ENCODE data around the gene HBD. TPM values are rescaled to one million over a fixed set of nuclear protein-coding genes. Genes with fewer than 3 reads are reported as not detected.
"Not testable (repeated sequence)": the region's sequence is repeated elsewhere in the genome, so short reads cannot be mapped to it uniquely, and the experiment has no call there.

HBD gene
- total RNA-seq, 1 experiment from 2014 or later = not detected

GRCh38 chr11:5254646-5255413 lies 20.5 kb upstream of the HBD start, which contains the start of gene HBG2:
Gene HBG2 (minus strand): TSS chr11:5254781. CDS start chr11:5254728, 53 bp downstream.
- in situ Hi-C loops (cut with HindIII; ENCODE audit: low sequenced_read_pairs); DNase-seq (ENCODE audit: low spot score): not testable (repeated sequence)

- DNase-seq (ENCODE audit: low spot score); in situ Hi-C loops (cut with HindIII; ENCODE audit: low sequenced_read_pairs): not testable (repeated sequence)
These were observed 19.7 kb upstream of the HBD start for GRCh38 chr11:5254023-5254422.

- DNase-seq (ENCODE audit: low spot score); in situ Hi-C loops (cut with HindIII; ENCODE audit: low sequenced_read_pairs): not testable (repeated sequence)
These were observed 19.2 kb upstream of the HBD start for GRCh38 chr11:5253440-5253839.

- DNase-seq (ENCODE audit: low spot score) = no peak
- in situ Hi-C loops (cut with HindIII; ENCODE audit: low sequenced_read_pairs) = no loop called here
These were observed 18.6 kb upstream of the HBD start for GRCh38 chr11:5252919-5253265.

GRCh38 chr11:5252192-5252918 lies 18.1 kb upstream of the HBD start:
- no peak for DNase-seq (ENCODE audit: low spot score)
- in situ Hi-C loops (cut with HindIII; ENCODE audit: low sequenced_read_pairs) = no loop called here

- in situ Hi-C loops (cut with HindIII; ENCODE audit: low sequenced_read_pairs) = no loop called here
- no peak for DNase-seq (ENCODE audit: low spot score)
These were observed 17.5 kb upstream of the HBD start for GRCh38 chr11:5251746-5252145.

DNA sequence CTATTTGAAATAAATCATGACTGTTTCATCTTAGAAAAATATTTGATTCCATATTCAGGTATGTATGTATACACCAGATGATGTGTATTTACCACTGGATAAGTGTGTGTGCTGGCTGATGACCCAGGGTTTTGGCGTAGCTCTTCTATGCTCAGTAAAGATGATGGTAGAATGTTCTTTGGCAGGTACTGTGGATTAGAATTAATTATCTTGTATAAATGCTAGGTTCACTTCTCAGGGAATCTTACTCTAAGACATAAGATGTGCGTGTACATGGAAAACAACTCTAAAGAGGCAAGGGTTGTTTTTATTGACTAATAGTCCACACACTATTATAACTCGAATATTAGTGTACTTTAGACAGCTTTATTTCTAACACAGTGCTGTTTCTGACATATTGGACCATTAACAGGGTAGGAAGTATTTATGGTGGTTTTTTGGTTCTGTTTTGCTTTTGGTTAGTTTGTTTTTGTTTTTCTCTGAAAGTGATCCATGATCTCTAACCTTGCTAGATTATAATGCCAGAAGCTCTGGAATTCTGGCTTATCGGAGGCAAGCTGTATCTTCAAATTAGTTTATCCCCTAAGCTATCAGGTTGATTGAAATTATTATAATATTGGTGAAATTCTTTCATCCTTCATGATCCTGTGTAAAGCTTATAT lies 16.4 kb upstream of the HBD start:
- no peak for DNase-seq (ENCODE audit: low spot score)
- in situ Hi-C loops (cut with HindIII; ENCODE audit: low sequenced_read_pairs) = no loop called here

DNA sequence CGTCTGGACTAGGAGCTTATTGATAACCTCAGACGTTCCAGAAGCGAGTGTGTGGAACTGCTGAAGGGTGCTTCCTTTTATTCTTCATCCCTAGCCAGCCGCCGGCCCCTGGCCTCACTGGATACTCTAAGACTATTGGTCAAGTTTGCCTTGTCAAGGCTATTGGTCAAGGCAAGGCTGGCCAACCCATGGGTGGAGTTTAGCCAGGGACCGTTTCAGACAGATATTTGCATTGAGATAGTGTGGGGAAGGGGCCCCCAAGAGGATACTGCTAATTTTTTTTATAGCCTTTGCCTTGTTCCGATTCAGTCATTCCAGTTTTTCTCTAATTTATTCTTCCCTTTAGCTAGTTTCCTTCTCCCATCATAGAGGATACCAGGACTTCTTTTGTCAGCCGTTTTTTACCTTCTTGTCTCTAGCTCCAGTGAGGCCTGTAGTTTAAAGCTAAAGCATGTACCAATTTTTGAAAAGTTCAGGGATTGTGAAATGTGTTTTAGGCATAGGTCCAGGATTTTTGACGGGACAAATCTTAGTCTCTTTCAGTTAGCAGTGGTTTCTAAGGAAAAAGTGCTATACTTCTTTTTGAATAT lies 15.6 kb upstream of the HBD start, which contains the start of gene HBG1:
TSS of gene HBG1 (minus strand) at position 51 of the 590 bp plus-strand sequence. CDS start 53 bp downstream, outside the sequence.
- DNase-seq (ENCODE audit: low spot score); in situ Hi-C loops (cut with HindIII; ENCODE audit: low sequenced_read_pairs): not testable (repeated sequence)

DNA sequence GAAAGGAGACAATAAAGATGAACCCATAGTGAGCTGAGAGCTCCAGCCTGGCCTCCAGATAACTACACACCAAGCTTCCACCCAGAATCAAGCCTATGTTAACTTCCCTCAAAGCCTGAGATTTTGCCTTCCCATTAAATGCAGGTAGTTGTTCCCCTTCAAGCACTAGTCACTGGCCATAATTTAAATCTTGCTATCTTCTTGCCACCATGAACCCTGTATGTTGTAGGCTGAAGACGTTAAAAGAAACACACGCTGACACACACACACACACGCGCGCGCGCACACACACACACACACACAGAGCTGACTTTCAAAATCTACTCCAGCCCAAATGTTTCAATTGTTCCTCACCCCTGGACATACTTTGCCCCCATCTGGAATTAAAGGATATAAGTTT lies 14.2 kb upstream of the HBD start:
- in situ Hi-C loops (cut with HindIII; ENCODE audit: low sequenced_read_pairs); DNase-seq (ENCODE audit: low spot score): not testable (repeated sequence)

DNA sequence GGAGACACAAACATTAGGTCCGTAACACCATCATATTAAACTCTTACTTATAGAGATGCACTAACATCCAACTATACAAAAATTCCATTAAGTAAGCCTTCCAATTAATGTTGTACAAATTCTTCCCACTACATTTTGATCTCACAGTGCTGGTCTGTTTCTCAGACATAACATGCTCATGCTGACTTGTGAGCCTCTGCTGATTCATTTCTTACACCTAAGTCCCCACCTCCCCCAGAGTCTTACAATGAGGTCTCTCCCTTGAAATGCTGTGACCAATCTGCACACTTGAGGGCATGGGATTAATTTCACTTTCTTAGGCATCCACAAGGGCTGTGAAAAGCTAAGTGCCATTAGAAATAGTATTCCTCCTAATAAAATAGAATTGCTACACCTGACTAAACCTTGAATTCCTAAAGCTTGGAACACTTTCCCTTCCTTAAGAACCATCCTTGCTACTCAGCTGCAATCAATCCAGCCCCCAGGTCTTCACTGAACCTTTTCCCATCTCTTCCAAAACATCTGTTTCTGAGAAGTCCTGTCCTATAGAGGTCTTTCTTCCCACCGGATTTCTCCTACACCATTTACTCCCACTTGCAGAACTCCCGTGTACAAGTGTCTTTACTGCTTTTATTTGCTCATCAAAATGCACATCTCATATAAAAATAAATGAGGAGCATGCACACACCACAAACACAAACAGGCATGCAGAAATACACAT lies 13.3 kb upstream of the HBD start:
- in situ Hi-C loops (cut with HindIII; ENCODE audit: low sequenced_read_pairs) = no loop called here
- no peak for DNase-seq (ENCODE audit: low spot score)

DNA sequence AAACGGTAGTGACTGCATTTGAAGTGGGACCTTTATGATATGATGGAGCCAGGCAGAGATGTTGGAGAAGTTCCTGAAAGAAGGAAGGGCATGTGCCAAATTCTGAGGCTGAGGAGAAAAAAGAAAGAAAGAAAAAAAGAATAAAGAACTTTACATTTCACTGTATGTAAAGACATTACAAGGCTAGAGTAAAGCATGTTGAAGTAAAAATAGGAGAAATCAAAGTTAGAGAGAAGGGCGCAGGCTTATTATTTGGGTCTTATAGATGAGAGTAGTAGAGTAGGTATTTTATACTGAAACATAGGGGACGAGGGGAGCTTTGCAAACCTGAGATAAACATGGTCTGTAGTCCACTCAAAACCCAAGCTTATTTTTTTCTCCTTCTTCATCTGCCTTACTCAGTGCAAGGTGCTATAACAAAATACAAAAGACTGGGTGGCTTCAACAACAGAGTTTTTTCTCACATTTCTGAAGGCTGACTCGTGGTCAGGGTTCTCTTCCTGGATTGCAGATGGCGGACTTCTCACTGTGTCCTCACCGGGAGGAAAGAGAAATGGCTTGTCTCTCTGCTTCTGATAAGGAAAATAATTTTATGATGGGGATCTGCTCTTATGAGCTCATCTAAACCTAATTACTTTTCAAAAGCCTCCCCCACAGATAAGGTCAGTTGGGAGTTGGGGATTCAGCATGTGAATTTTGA lies 12.6 kb upstream of the HBD start:
- no peak for DNase-seq (ENCODE audit: low spot score)
- in situ Hi-C loops (cut with HindIII; ENCODE audit: low sequenced_read_pairs) = no loop called here

DNA sequence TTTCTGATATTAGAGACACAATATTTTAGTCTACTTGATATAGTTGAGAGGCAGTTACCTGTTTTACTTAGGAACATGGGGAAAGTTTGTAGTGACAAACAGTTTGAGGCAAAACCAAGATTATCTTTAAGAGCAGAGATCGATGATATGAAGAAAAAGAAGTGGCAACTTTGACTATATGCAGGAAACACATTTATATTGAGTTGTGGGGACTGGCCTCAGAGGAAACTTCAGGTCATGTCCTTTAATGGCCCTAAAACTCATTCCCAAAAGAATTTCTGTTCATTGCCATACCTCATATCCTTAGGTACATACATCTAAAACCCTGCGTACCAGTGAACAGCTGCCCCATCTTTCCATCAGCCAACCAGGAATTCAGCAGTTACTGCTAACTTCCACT lies 10.9 kb upstream of the HBD start:
- no peak for DNase-seq (ENCODE audit: low spot score)
- in situ Hi-C loops (cut with HindIII; ENCODE audit: low sequenced_read_pairs) = no loop called here

GRCh38 chr11:5243816-5244180 lies 9.5 kb upstream of the HBD start:
- no peak for DNase-seq (ENCODE audit: low spot score)
- in situ Hi-C loops (cut with HindIII; ENCODE audit: low sequenced_read_pairs) = no loop called here

DNA sequence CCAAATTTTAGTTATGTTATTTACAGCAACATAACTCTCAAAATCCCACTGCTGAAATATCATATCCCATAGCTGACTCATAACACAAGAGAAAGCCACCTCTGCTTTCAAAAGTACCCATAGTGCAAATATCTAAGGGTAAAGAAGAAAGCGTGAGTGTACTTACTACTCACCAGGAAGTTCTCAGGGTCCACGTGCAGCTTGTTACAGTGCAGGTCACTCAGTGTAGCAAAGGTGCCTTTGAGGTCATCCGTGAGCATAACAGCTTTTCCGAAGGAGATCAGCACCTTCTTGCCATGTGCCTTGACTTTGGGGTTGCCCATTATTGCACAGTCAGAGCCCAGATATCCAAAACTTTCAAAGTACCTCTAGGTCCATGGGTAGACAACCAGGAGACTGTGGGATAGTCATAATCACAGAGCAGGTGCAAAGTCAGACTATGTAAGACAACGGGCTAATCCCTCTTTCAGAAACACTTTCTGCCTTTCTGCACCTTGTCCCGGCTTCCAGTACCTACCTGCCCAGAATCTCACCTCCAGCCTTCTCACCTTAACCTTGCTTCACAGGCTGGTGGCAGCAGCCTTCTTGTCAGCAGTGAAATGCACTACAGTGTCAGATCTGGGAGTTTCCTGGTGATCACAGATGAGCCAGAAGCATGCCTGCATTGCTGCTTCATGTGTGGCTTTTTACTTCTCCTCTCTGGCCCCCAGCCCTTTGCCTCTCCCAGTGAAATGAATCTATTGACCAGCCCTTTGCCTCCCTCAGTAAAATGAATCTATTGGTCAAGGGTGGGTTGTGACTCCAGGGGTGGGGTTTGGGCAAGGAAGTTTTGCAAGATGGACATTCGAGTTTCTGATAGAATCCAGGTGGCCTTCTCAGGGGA lies 8.9 kb upstream of the HBD start:
- no peak for DNase-seq (ENCODE audit: low spot score)
- in situ Hi-C loops (cut with HindIII; ENCODE audit: low sequenced_read_pairs) = no loop called here

GRCh38 chr11:5242208-5242607 lies 7.9 kb upstream of the HBD start:
- DNase-seq (ENCODE audit: low spot score) = no peak
- in situ Hi-C loops (cut with HindIII; ENCODE audit: low sequenced_read_pairs) = no loop called here

- in situ Hi-C loops (cut with HindIII; ENCODE audit: low sequenced_read_pairs) = no loop called here
- DNase-seq (ENCODE audit: low spot score) = no peak
These were observed 7.2 kb upstream of the HBD start for GRCh38 chr11:5241458-5241857.

GRCh38 chr11:5240458-5240857 lies 6.2 kb upstream of the HBD start:
- in situ Hi-C loops (cut with HindIII; ENCODE audit: low sequenced_read_pairs) = no loop called here
- no peak for DNase-seq (ENCODE audit: low spot score)

DNA sequence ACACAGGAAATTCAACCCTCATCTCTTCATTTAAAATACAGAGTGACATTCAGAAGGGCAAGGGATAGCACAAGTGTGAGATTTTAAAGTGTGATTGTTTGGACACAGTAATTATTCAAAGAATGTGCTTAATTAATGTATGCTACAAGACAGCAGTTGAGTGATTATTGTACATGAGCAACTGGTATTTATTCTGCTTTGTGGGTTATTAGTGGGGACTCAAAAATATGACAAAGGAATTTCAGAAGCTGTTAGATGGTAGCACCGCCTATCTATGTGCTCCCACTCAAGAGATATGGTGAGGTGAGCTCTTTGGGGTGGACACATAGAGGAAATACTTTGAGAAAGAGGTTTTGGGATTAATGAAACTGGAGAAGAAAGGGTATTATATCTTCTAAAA lies 5.8 kb upstream of the HBD start:
- DNase-seq (ENCODE audit: low spot score) = no peak
- in situ Hi-C loops (cut with HindIII; ENCODE audit: low sequenced_read_pairs) = no loop called here
